Esophagus muscularis mucosa (tissue), 4 donors: ENCODE data around the gene PLCH2. TPM values are rescaled to one million over a fixed set of nuclear protein-coding genes. Genes with fewer than 3 reads are reported as not detected.

ENCODE experiments used
- DNase-seq: peaks from one replicate; pipeline ENCODE4 v3.0.0-alpha.2; 2017; ENCODE audit errors: extremely low spot score
- H3K27ac ChIP-seq, 4 donors: fragments of 200-600 bp; sonication (generic); replicated peaks in 1 of 4; 1 replicate in 3 of 4; 2 replicates in 1 of 4; pipeline ENCODE4 v1.5.1; 2016 to 2019; ENCODE audit warnings: mild to moderate bottlenecking in 1 of 4
- H3K27me3 ChIP-seq, 4 donors: fragments of 200-600 bp; sonication (generic); one replicate each; pipeline versions ENCODE4 v1.5.1 to v1.6.0; 2016 to 2019
- H3K36me3 ChIP-seq, 4 donors: fragments of 200-600 bp; sonication (generic); one replicate each; pipeline ENCODE4 v1.5.1; 2016 to 2019
- H3K4me1 ChIP-seq, 4 donors: fragments of 200-600 bp; sonication (generic); one replicate each; pipeline ENCODE4 v1.5.1; 2016 to 2019
- H3K4me3 ChIP-seq, 4 donors: fragments of 200-600 bp; sonication (generic); 1 replicate in 2 of 4; 2 replicates in 2 of 4; pipeline ENCODE4 v1.5.1; 2016 to 2019; ENCODE audit warnings: mild to moderate bottlenecking in 4 of 4, moderate library complexity in 1 of 4
- H3K9me3 ChIP-seq, 4 donors: fragments of 200-600 bp; sonication (generic); 1 replicate in 3 of 4; 2 replicates in 1 of 4; pipeline ENCODE4 v1.5.1; 2016 to 2019
- EP300 ChIP-seq: sonication (generic); formaldehyde crosslinking; IDR thresholded peaks from one replicate; pipeline ENCODE4 v1.6.1; 2017; ENCODE audit warnings: antibody characterized with exemption
- POLR2A ChIP-seq: fragments of 450-650 bp; IDR thresholded peaks from one replicate; pipeline ENCODE4 v1.6.1; 2017; ENCODE audit warnings: antibody characterized with exemption, moderate library complexity, mild to moderate bottlenecking, low read depth
- POLR2AphosphoS5 ChIP-seq, 2 donors: sonication (generic); formaldehyde crosslinking; IDR thresholded peaks; one replicate each; pipeline ENCODE4 v1.6.1; 2017; ENCODE audit warnings: antibody characterized with exemption in 2 of 2
- WGBS: methylation state at CpG from one replicate; pipeline ENCODE4 v1.1.5; 2018; 5-methylcytosine and 5-hydroxymethylcytosine counted together
- intact Hi-C: fragments of 100-400 bp; cut with DNase I; formaldehyde crosslinking; loops from one replicate; pipeline ENCODE4 v1.15.1; 2023
- total RNA-seq, 4 donors: library from RNA; depleted of rRNA; stranded (reverse); fragments of >200 nt; gene quantifications; one replicate each; pipeline versions ENCODE4 v1.1.0 to v1.2.1, GENCODE V29; 2016
- TF ChIP-seq, protein P1 (sequence below), 3 experiments: fragments of 200-600 bp in 2 of 3; fragments of 450-650 bp in 1 of 3; sonication (generic) in 2 of 3; IDR thresholded peaks; one replicate each; pipeline ENCODE4 v1.5.1; 2017 to 2019; ENCODE audit warnings: antibody characterized with exemption in 3 of 3, mild to moderate bottlenecking in 2 of 3, moderate library complexity in 1 of 3

The PLCH2 gene
- total RNA-seq, 4 donors from 2014 or later = 0.06 to 0.42 (median 0.26) TPM

DNA sequence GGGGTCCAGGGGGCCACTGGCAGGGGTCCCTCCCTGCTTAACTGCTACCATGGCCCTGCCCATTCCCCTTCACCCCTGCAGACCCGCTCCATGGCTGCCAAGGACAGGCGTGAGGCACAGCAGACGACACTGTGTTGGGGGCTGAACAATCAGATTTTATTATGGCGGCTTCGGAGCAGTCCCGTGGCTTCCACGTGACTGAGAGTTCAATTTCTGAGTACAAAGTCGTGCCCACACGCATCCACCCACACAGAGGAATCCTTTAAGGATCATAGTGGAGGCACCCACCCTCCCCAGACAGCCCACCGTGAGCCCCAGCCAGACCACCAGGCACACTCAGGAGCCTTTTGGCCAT lies 52.5 kb downstream of the PLCH2 start:
- Histone ChIP-seq H3K27me3 (peaks cover 7 to 62% (median 36%) of the 10 kb centered on the region in 4 donors), H3K4me1 (peaks cover 61 to 80% (median 71%) of the 10 kb centered on the region in 4 donors), H3K9me3 (no peaks in the 10 kb centered on the region), H3K27ac (peak overlapping the region in 2 of 4 donors; percentile 2 to 34), H3K36me3 (no peaks in the 10 kb centered on the region), H3K4me3 (peak overlapping the region in 2 of 4 donors; percentile 42 to 57)
- no peak for DNase-seq
- TF ChIP-seq, protein P1, sequence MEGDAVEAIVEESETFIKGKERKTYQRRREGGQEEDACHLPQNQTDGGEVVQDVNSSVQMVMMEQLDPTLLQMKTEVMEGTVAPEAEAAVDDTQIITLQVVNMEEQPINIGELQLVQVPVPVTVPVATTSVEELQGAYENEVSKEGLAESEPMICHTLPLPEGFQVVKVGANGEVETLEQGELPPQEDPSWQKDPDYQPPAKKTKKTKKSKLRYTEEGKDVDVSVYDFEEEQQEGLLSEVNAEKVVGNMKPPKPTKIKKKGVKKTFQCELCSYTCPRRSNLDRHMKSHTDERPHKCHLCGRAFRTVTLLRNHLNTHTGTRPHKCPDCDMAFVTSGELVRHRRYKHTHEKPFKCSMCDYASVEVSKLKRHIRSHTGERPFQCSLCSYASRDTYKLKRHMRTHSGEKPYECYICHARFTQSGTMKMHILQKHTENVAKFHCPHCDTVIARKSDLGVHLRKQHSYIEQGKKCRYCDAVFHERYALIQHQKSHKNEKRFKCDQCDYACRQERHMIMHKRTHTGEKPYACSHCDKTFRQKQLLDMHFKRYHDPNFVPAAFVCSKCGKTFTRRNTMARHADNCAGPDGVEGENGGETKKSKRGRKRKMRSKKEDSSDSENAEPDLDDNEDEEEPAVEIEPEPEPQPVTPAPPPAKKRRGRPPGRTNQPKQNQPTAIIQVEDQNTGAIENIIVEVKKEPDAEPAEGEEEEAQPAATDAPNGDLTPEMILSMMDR (IDR thresholded peaks at IDR 0.05) = no peak
- no peak for TF ChIP-seq EP300
- no peak for TF ChIP-seq POLR2AphosphoS5 (IDR thresholded peaks at IDR 0.05)
- TF ChIP-seq POLR2A = no peak
- 61% methylated on average over 5 of the region's 10 CpGs for WGBS
- intact Hi-C loops = loop anchor here (5.0 kb wide), 1 partner anchor 116 kb away; the partner anchor contains the start of gene PEX10

DNA sequence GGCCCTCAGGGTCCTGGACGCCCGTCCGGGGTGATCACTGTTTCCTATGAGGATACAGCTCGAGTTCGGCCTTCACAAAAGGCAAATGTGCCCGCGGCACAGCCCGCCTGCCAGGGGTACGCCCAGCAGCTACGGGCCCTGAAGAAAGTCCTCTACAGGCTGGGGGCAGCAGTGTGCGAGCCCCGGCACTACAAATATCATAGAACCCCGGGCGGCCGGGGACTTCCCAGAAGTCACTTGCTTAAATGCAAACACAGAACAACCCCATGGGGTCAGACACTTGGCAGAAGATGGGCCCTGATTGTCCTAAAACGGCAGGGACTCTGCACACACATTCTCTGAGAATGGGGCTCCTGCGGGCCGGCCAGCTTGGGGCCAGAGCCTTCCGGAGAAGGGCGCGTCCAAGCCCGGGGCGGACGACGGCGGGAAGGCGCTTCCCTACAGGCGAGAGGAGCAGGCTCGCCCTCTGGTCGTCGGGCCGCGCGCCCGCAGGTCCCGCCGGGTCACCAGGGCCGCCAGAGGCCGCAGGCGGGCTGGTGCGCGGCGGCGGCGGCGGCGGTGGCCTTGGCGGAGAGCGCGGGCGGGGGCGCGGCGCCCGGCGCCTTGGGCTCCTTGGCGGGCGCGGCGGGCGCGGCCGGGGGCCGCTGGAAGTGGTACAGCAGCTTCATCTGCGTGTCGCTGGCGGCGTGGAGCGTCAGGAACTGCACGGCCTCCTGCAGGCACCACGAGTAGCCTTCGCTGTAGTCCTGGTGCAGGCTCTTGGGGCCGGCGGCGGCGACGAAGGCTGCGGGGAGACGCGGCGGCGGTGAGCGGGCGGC lies 53.1 kb downstream of the PLCH2 start:
- peaks cover 56 to 74% (median 65%) of the 10 kb centered on the region in 4 donors for H3K4me1 ChIP-seq
- no peaks in the 10 kb centered on the region for H3K9me3 ChIP-seq
- H3K27me3 ChIP-seq = peaks cover 7 to 68% (median 38%) of the 10 kb centered on the region in 4 donors
- TF ChIP-seq POLR2AphosphoS5 (IDR thresholded peaks at IDR 0.05) = no peak
- TF ChIP-seq, protein P1 (IDR thresholded peaks at IDR 0.05) = no peak
- H3K4me3 ChIP-seq = peak overlapping the region; percentile 42 to 57 (median 44)
- 23% methylated on average over 8 of the region's 84 CpGs for WGBS
- H3K36me3 ChIP-seq = no peaks in the 10 kb centered on the region
- intact Hi-C loops = loop anchor here (5.0 kb wide), 1 partner anchor 117 kb away; the partner anchor contains the start of gene PEX10
- DNase-seq = no peak
- peak overlapping the region in 3 of 4 donors; percentile 30 to 34 (median 31) for H3K27ac ChIP-seq

DNA sequence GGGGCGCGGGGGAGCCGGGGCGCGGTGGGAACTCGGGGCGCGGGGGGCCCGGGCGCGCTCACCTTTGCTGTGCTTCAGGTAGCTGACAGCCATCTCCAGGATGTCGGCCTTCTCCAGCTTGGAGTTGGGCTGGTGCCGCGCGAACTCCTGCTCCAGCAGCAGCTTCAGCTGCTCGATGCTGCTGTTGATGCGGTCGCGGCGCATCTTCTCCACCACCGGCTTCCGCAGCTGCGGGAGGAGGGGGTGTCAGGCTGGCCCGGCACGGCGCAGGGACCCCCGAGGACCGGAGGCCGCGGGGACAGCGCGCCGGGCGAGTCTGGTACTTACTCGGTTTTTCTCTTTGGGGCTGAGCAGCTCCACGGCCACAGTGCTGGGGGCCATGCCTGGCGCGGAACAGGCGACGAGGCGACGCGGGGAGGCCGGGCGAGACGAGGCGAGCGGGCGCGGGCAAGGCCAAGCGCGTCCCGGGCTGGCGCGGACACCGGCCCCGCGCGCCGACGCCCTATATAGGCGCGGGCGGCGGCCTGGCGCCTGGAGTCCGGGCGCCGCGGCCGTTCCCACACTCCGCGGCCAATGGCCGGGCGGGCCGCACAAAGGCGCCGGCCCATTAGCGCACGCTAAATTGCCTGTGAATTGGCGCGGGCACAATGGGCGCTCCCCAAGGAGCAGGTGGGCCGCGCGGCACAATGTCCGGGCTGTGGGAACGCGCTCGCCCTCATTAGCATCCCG lies 53.9 kb downstream of the PLCH2 start, which contains the start of gene HES5:
TSS of gene HES5 (minus strand) at position 480 of the 729 bp plus-strand sequence. CDS start at position 381, 99 bp downstream.
- 2% methylated on average over 18 of the region's 91 CpGs for WGBS
- Histone ChIP-seq H3K4me1 (peaks cover 54 to 67% (median 57%) of the 10 kb centered on the region in 4 donors), H3K4me3 (peak within 1 kb of the TSS; percentile 42 to 57 (median 44)), H3K36me3 (no peaks in the 10 kb centered on the region), H3K9me3 (no peaks in the 10 kb centered on the region), H3K27ac (peak within 1 kb of the TSS in 3 of 4 donors; percentile 30 to 34 (median 31)), H3K27me3 (peaks cover 7 to 76% (median 40%) of the 10 kb centered on the region in 4 donors)
- intact Hi-C loops = loop anchor here (5.0 kb wide), 1 partner anchor 118 kb away; the partner anchor contains the start of gene PEX10
- TF ChIP-seq EP300 (no peak), POLR2A (no peak), POLR2AphosphoS5 (IDR thresholded peaks at IDR 0.05) (no peak)
- TF ChIP-seq, protein P1 (IDR thresholded peaks at IDR 0.05) = no peak
- DNase-seq = no peak

DNA sequence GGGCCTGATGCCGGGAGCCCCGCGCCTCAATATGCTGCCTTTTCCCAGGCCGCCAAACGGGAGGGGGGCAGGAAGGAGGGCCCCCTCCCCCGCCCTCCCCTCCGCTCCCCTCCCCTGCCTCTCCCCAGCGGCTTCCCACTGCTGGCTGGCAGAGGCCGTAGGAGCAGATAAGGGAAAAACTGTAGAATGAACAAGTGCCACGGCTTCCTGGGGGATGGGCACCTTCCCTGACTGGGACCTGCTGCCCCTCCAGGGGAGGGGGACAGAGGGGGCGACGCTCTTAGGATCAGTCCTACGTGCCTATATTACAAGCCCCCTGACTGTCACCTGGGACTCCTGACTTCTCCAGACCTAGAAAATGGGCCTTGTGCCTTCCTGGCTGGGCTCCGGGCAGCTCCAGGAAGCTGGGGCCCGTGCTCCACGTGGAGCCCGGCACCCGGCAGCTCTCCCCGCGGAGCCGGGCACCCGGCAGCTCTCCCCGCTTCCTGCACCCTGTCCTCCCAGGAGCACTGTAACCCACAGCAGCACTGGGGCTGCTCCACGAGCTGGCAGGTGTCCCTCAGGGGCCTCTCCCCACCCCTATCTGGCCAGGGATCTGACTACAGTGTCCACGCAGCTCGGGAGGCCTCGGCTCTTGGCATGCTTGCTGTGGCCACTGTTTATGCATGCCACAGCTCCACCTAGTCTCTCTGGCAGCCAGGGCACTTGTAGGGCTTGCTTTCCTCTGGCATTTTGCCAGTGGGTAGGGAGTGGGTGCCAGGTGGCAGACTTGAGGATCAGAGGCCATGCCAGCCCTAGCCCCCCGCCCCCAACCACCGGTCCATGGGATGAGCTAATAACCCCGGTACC lies 54.6 kb downstream of the PLCH2 start:
- H3K4me3 ChIP-seq = peak overlapping the region; percentile 42 to 57 (median 44)
- H3K4me1 ChIP-seq = peaks cover 49 to 59% (median 50%) of the 10 kb centered on the region in 4 donors
- TF ChIP-seq POLR2AphosphoS5 (IDR thresholded peaks at IDR 0.05) (no peak), EP300 (no peak), POLR2A (no peak)
- H3K36me3 ChIP-seq = no peaks in the 10 kb centered on the region
- no peaks in the 10 kb centered on the region for H3K9me3 ChIP-seq
- DNase-seq = no peak
- H3K27me3 ChIP-seq = peaks cover 7 to 84% (median 42%) of the 10 kb centered on the region in 4 donors
- WGBS = 14% methylated on average over 13 of the region's 30 CpGs
- intact Hi-C loops = no loop called here
- H3K27ac ChIP-seq = no peak overlapping the region
